Left ventricle myocardium inferior (tissue), 1 donor: ENCODE results near the gene OR5F1. TPM values are rescaled to one million over a fixed set of nuclear protein-coding genes. Genes with fewer than 3 reads are reported as not detected.

Experiments used
- DNase-seq: peaks from one replicate; pipeline ENCODE4 v3.0.0-alpha.2; 2020
- H3K27ac ChIP-seq: fragments of 200-600 bp; replicated peaks from 2 replicates; pipeline ENCODE4 v1.8.0; 2021
- H3K27me3 ChIP-seq: fragments of 200-600 bp; 2 replicates; pipeline ENCODE4 v1.8.0; 2021; ENCODE audit warnings: low read depth
- H3K36me3 ChIP-seq: fragments of 200-600 bp; 2 replicates; pipeline ENCODE4 v1.8.0; 2021
- H3K4me1 ChIP-seq: fragments of 200-600 bp; 2 replicates; pipeline ENCODE4 v1.8.0; 2021
- H3K4me3 ChIP-seq: fragments of 200-600 bp; 2 replicates; pipeline ENCODE4 v1.8.0; 2021; ENCODE audit warnings: mild to moderate bottlenecking, moderate library complexity
- H3K9me3 ChIP-seq: fragments of 200-600 bp; replicated peaks from 2 replicates; pipeline ENCODE4 v1.8.0; 2021
- CTCF ChIP-seq: fragments of 200-600 bp; IDR thresholded peaks from 2 replicates; pipeline ENCODE4 v1.8.0; 2021; ENCODE audit warnings: antibody characterized with exemption, mild to moderate bottlenecking, borderline replicate concordance
- intact Hi-C: fragments of 100-400 bp; cut with micrococcal nuclease; formaldehyde crosslinking; loops from one replicate; pipeline ENCODE4 v1.11.0; 2022
- long read RNA-seq: library from polyadenylated mRNA; unstranded; transcript quantifications from one replicate; pipeline ENCODE4 v2.0.0, GENCODE V29; 2021
- total RNA-seq: library from RNA; stranded (reverse); fragmentation: NEBNext Ultra II Directional; extraction: Animal tissue kit (Norgen Biotek cat#: 25700); gene quantifications from one replicate; pipeline ENCODE4 v1.2.1, GENCODE V29; 2021
- donor health status: DM: no; HTN: yes; CAD: no; lungs with severe emphysema.

Gene OR5F1
- total RNA-seq: not detected
- long read RNA-seq: 0 reads

GRCh38 chr11:55994525-55994924 is at the start of gene OR5F1:
Gene OR5F1 (minus strand): TSS chr11:55994625. CDS start chr11:55994625, 0 bp downstream.
- H3K9me3 ChIP-seq: peaks cover 20% of the 10 kb centered on the region
- no peak within 1 kb of the TSS for H3K27ac ChIP-seq
- H3K27me3 ChIP-seq: no peaks in the 10 kb centered on the region
- TF ChIP-seq CTCF: no peak
- no peak within 1 kb of the TSS for H3K4me3 ChIP-seq
- no peaks in the 10 kb centered on the region for H3K36me3 ChIP-seq
- no peaks in the 10 kb centered on the region for H3K4me1 ChIP-seq
- DNase-seq: no peak
- intact Hi-C loops: no loop called here

- H3K27me3 ChIP-seq: no peaks in the 10 kb centered on the region
- H3K27ac ChIP-seq: no peak within 1 kb of the TSS
- intact Hi-C loops: no loop called here
- no peaks in the 10 kb centered on the region for H3K36me3 ChIP-seq
- TF ChIP-seq CTCF: no peak
- no peaks in the 10 kb centered on the region for H3K4me1 ChIP-seq
- H3K9me3 ChIP-seq: no peaks in the 10 kb centered on the region
- DNase-seq: no peak
- no peak within 1 kb of the TSS for H3K4me3 ChIP-seq
These were observed 32.9 kb upstream of the OR5F1 start, which contains the start of gene OR5AS1 for GRCh38 chr11:56027354-56027753. Gene OR5AS1 (plus strand): TSS chr11:56027654. CDS start chr11:56030419, 2,765 bp downstream.

- Histone ChIP-seq H3K4me1 (no peaks in the 10 kb centered on the region), H3K27me3 (no peaks in the 10 kb centered on the region), H3K9me3 (peaks cover 21% of the 10 kb centered on the region), H3K36me3 (no peaks in the 10 kb centered on the region), H3K27ac (no peak overlapping the region), H3K4me3 (no peak overlapping the region)
- no peak for DNase-seq
- intact Hi-C loops: no loop called here
- no peak for TF ChIP-seq CTCF
These were observed 19.4 kb upstream of the OR5F1 start for GRCh38 chr11:56013805-56014204.

DNA sequence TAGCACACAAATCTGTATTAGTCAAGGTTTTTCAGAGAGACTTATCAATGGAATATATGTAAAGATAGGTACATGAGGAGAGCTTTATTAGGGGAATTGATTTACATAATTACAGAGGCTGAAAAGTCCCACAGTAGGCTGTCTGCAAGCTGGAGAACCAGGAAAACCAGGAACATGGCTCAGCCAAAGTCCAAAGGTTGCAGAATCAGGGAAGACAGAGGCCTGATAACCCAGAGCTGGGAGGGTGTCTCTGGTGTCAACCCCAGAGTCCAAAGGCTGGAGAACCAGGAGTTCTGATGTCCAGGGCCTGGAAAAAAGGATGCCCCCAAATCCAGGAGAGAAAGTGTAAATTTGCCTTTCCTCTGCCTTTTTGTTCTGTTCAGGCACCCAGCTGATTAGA is 16.3 kb upstream of the OR5F1 start:
- Histone ChIP-seq H3K9me3 (peaks cover 26% of the 10 kb centered on the region), H3K27ac (no peak overlapping the region), H3K4me1 (no peaks in the 10 kb centered on the region), H3K4me3 (no peak overlapping the region), H3K36me3 (no peaks in the 10 kb centered on the region), H3K27me3 (no peaks in the 10 kb centered on the region)
- no peak for TF ChIP-seq CTCF
- intact Hi-C loops: no loop called here
- DNase-seq: no peak

DNA sequence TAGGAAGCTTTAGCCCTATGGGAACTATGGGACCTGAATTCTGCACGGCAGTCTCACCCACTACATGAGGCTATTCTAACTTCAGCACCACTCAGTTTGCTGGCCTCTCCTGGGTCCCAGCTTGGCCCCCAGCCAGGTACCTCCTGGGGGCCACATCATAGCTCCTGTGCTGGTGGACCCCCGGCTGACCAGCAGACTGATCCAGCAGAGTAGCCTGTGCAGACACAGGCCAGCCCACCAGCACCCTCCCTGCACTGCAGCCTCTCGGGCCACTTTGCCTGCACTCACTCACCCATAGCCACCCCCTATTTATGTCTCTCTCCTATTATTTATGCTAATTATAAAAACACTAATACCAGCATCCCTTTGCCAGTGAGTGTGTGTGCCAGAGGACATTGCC is 23.5 kb downstream of the OR5F1 start:
- no peak overlapping the region for H3K27ac ChIP-seq
- H3K9me3 ChIP-seq: no peaks in the 10 kb centered on the region
- intact Hi-C loops: no loop called here
- no peak for DNase-seq
- H3K4me1 ChIP-seq: no peaks in the 10 kb centered on the region
- no peaks in the 10 kb centered on the region for H3K27me3 ChIP-seq
- no peak overlapping the region for H3K4me3 ChIP-seq
- TF ChIP-seq CTCF: no peak
- H3K36me3 ChIP-seq: no peaks in the 10 kb centered on the region

GRCh38 chr11:55969845-55970244 is 24.6 kb downstream of the OR5F1 start, which contains the start of gene OR10AG1:
Gene OR10AG1 (minus strand): TSS chr11:55969945. CDS start chr11:55969907, 38 bp downstream.
- no peak for DNase-seq
- H3K4me3 ChIP-seq: no peak within 1 kb of the TSS
- no peaks in the 10 kb centered on the region for H3K4me1 ChIP-seq
- no peak for TF ChIP-seq CTCF
- no peaks in the 10 kb centered on the region for H3K9me3 ChIP-seq
- intact Hi-C loops: no loop called here
- no peaks in the 10 kb centered on the region for H3K27me3 ChIP-seq
- no peaks in the 10 kb centered on the region for H3K36me3 ChIP-seq
- no peak within 1 kb of the TSS for H3K27ac ChIP-seq
